Measurements from ENCODE around the gene ANKS1B.

DNA sequence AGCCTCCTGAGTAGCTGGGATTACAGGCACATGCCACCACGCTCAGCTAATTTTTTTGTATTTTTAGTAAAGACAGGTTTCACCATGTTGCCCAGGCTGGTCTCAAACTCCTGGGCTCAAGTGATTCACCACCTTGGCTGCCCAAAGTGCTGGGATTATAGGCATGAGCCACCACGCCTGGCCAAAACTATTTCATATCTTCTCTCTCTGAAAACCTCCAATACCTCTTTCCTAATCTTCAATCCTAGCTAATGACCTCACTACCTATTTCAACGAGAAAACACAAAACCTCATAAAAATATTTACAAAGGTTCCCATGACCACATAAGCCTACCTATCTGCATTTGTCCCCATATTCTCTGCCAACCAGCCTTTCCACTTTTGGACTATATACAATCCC is 32.3 kb upstream of the ANKS1B start:
- no peak for TF ChIP-seq CTCF (IDR thresholded peaks at IDR 0.05)
- TF ChIP-seq TCF7L2 (IDR thresholded peaks at IDR 0.05; ENCODE audit: low read depth, low read length) = no peak
- no peak for TF ChIP-seq POLR2AphosphoS5 (IDR thresholded peaks at IDR 0.05; ENCODE audit: low read depth, low read length)
- no peak for TF ChIP-seq SIN3A (IDR thresholded peaks at IDR 0.05; ENCODE audit: borderline replicate concordance, insufficient read depth, low read depth, low read length)
